HG03039 (cell line): ENCODE data around the gene ACAP1.

ENCODE experiments used
- ATAC-seq: cut with Tn5 transposase; IDR thresholded peaks from one replicate; pipeline ENCODE4 v1.9.1; 2021; ENCODE audit warnings: mild to moderate bottlenecking, moderate library complexity; ENCODE audit not compliant: unreplicated experiment

ACAP1 gene

GRCh38 chr17:7309628-7310027, 26.7 kb upstream of the ACAP1 start:
- no peak for ATAC-seq

GRCh38 chr17:7311110-7311705, 25.1 kb upstream of the ACAP1 start:
- ATAC-seq: no peak

GRCh38 chr17:7312432-7313087, 23.8 kb upstream of the ACAP1 start:
- ATAC-seq: no peak

- ATAC-seq: no peak
These were observed 23.0 kb upstream of the ACAP1 start for GRCh38 chr17:7313088-7313889.

- ATAC-seq: no peak
These were observed 22.2 kb upstream of the ACAP1 start for GRCh38 chr17:7313890-7314718.

- ATAC-seq: peak; percentile 68
These were observed 21.4 kb upstream of the ACAP1 start, which contains the start of gene GPS2 for GRCh38 chr17:7314719-7315569. GPS2 (minus strand) TSS chr17:7315360; CDS start chr17:7315052, 308 bp downstream.

- ATAC-seq: no peak
These were observed 20.6 kb upstream of the ACAP1 start for GRCh38 chr17:7315570-7316235.

GRCh38 chr17:7317161-7317803, 19.0 kb upstream of the ACAP1 start:
- ATAC-seq: no peak

GRCh38 chr17:7318121-7318860, 18.0 kb upstream of the ACAP1 start:
- no peak for ATAC-seq

GRCh38 chr17:7321466-7321865, 14.9 kb upstream of the ACAP1 start:
- no peak for ATAC-seq

GRCh38 chr17:7322520-7323194, 13.7 kb upstream of the ACAP1 start:
- ATAC-seq: no peak

- no peak for ATAC-seq
These were observed 12.4 kb upstream of the ACAP1 start for GRCh38 chr17:7323731-7324437.

GRCh38 chr17:7324438-7324779, 11.9 kb upstream of the ACAP1 start:
- no peak for ATAC-seq

- ATAC-seq: no peak
These were observed 11.2 kb upstream of the ACAP1 start for GRCh38 chr17:7325031-7325528.

GRCh38 chr17:7326186-7326585, 10.1 kb upstream of the ACAP1 start:
- ATAC-seq: no peak

- ATAC-seq: no peak
These were observed 9.3 kb upstream of the ACAP1 start for GRCh38 chr17:7327056-7327455.

- no peak for ATAC-seq
These were observed 8.8 kb upstream of the ACAP1 start for GRCh38 chr17:7327501-7327900.
